IPS DF 6.9 (cell line): ENCODE measurements around the gene DISC1.
"Not testable (repeated sequence)": the region's sequence is repeated elsewhere in the genome, so short reads cannot be mapped to it uniquely, and the experiment has no call there.

Source experiments
- DNase-seq: peaks from one replicate; pipeline ENCODE4 v3.0.0-alpha.2; 2013; ENCODE audit warnings: low read depth, low spot score
- H3K27ac ChIP-seq: one replicate; pipeline ENCODE4 v1.5.1; 2013; ENCODE audit warnings: low read length, control low read depth
- H3K27me3 ChIP-seq: 2 replicates; pipeline ENCODE4 v1.6.1; 2013; ENCODE audit warnings: mild to moderate bottlenecking, low read length; ENCODE audit not compliant: control insufficient read depth, insufficient read depth
- H3K36me3 ChIP-seq: 2 replicates; pipeline ENCODE4 v1.6.1; 2013; ENCODE audit warnings: low read length; ENCODE audit not compliant: control insufficient read depth, insufficient read depth
- H3K4me1 ChIP-seq: 2 replicates; pipeline ENCODE4 v1.6.1; 2013; ENCODE audit warnings: low read length; ENCODE audit not compliant: control insufficient read depth, insufficient read depth
- H3K4me3 ChIP-seq: 2 replicates; pipeline ENCODE4 v1.5.1; 2013; ENCODE audit warnings: mild to moderate bottlenecking, low read length
- H3K9me3 ChIP-seq: 2 replicates; pipeline ENCODE4 v1.6.1; 2013; ENCODE audit warnings: low read length, inconsistent platforms; ENCODE audit not compliant: control insufficient read depth, insufficient read depth
- WGBS: extraction: QIAGEN DNeasy Blood & Tissue Kit; methylation state at CpG from one replicate; pipeline ENCODE4 v1.1.7; 2013; ENCODE audit warnings: mixed read lengths, missing lambda C conversion rate; ENCODE audit not compliant: insufficient read length, insufficient coverage; 5-methylcytosine and 5-hydroxymethylcytosine counted together

Gene DISC1

GRCh38 chr1:231964241-231964640 is 337.7 kb downstream of the DISC1 start:
- Histone ChIP-seq H3K4me1 (no peaks in the 10 kb centered on the region), H3K27ac (no peak overlapping the region), H3K36me3 (no peaks in the 10 kb centered on the region), H3K9me3 (no peaks in the 10 kb centered on the region), H3K4me3 (no peak overlapping the region), H3K27me3 (no peaks in the 10 kb centered on the region)
- no CpG with 5 or more reads among the region's 2 CpGs for WGBS
- no peak for DNase-seq

GRCh38 chr1:231964961-231965360 is 338.4 kb downstream of the DISC1 start:
- Histone ChIP-seq H3K9me3 (no peaks in the 10 kb centered on the region), H3K27ac (no peak overlapping the region), H3K27me3 (no peaks in the 10 kb centered on the region), H3K4me3 (no peak overlapping the region), H3K36me3 (no peaks in the 10 kb centered on the region), H3K4me1 (no peaks in the 10 kb centered on the region)
- no peak for DNase-seq

- no peak overlapping the region for H3K27ac ChIP-seq
Observed at GRCh38 chr1:231965615-231966014, 339.0 kb downstream of the DISC1 start.

GRCh38 chr1:231966983-231967382 is 340.4 kb downstream of the DISC1 start:
- no peak overlapping the region for H3K4me3 ChIP-seq
- WGBS = no CpG with 5 or more reads among the region's 2 CpGs
- no peaks in the 10 kb centered on the region for H3K4me1 ChIP-seq
- no peak for DNase-seq
- H3K27ac ChIP-seq = no peak overlapping the region
- no peaks in the 10 kb centered on the region for H3K9me3 ChIP-seq
- no peaks in the 10 kb centered on the region for H3K36me3 ChIP-seq
- H3K27me3 ChIP-seq = no peaks in the 10 kb centered on the region

More at GRCh38 chr1:231965615-231966014, 339.0 kb downstream of the DISC1 start:
- H3K4me3 ChIP-seq = no peak overlapping the region
- no peaks in the 10 kb centered on the region for H3K4me1 ChIP-seq
- H3K27me3 ChIP-seq = no peaks in the 10 kb centered on the region
- no CpG with 5 or more reads among the region's 2 CpGs for WGBS
- no peaks in the 10 kb centered on the region for H3K36me3 ChIP-seq
- H3K9me3 ChIP-seq = no peaks in the 10 kb centered on the region
- DNase-seq = no peak

GRCh38 chr1:231969076-231969475 is 342.5 kb downstream of the DISC1 start:
- Histone ChIP-seq H3K4me3 (no peak overlapping the region), H3K9me3 (no peaks in the 10 kb centered on the region), H3K36me3 (no peaks in the 10 kb centered on the region), H3K27ac (no peak overlapping the region), H3K4me1 (no peaks in the 10 kb centered on the region), H3K27me3 (no peaks in the 10 kb centered on the region)
- no CpG with 5 or more reads among the region's 1 CpG for WGBS
- DNase-seq = no peak

GRCh38 chr1:231969761-231970160 is 343.2 kb downstream of the DISC1 start:
- WGBS = no CpG with 5 or more reads among the region's 5 CpGs
- H3K4me1 ChIP-seq, H3K4me3 ChIP-seq, H3K27ac ChIP-seq, H3K27me3 ChIP-seq, DNase-seq, H3K9me3 ChIP-seq, H3K36me3 ChIP-seq: not testable (repeated sequence)

GRCh38 chr1:231970684-231971083 is 344.1 kb downstream of the DISC1 start:
- Histone ChIP-seq H3K9me3 (no peaks in the 10 kb centered on the region), H3K27me3 (no peaks in the 10 kb centered on the region), H3K4me3 (no peak overlapping the region), H3K27ac (no peak overlapping the region), H3K4me1 (no peaks in the 10 kb centered on the region), H3K36me3 (no peaks in the 10 kb centered on the region)
- no CpG with 5 or more reads among the region's 2 CpGs for WGBS
- no peak for DNase-seq

GRCh38 chr1:231971397-231972110 is 345.0 kb downstream of the DISC1 start:
- Histone ChIP-seq H3K27me3 (no peaks in the 10 kb centered on the region), H3K9me3 (no peaks in the 10 kb centered on the region), H3K4me1 (no peaks in the 10 kb centered on the region), H3K27ac (no peak overlapping the region), H3K4me3 (no peak overlapping the region), H3K36me3 (no peaks in the 10 kb centered on the region)
- DNase-seq = no peak
- no CpG with 5 or more reads among the region's 12 CpGs for WGBS

- H3K27ac ChIP-seq = no peak overlapping the region
- no peaks in the 10 kb centered on the region for H3K9me3 ChIP-seq
- no peaks in the 10 kb centered on the region for H3K27me3 ChIP-seq
- no CpG with 5 or more reads among the region's 1 CpG for WGBS
- no peaks in the 10 kb centered on the region for H3K36me3 ChIP-seq
- no peak for DNase-seq
- no peaks in the 10 kb centered on the region for H3K4me1 ChIP-seq
- no peak overlapping the region for H3K4me3 ChIP-seq
Observed at GRCh38 chr1:231972111-231972445, 345.5 kb downstream of the DISC1 start.

- Histone ChIP-seq H3K36me3 (no peaks in the 10 kb centered on the region), H3K4me1 (no peaks in the 10 kb centered on the region), H3K9me3 (no peaks in the 10 kb centered on the region), H3K27ac (no peak overlapping the region), H3K27me3 (no peaks in the 10 kb centered on the region), H3K4me3 (no peak overlapping the region)
- no CpG with 5 or more reads among the region's 5 CpGs for WGBS
- DNase-seq = no peak
Observed at GRCh38 chr1:231973830-231974229, 347.2 kb downstream of the DISC1 start.

GRCh38 chr1:231976231-231976630 is 349.6 kb downstream of the DISC1 start:
- Histone ChIP-seq H3K4me1 (no peaks in the 10 kb centered on the region), H3K36me3 (no peaks in the 10 kb centered on the region), H3K27me3 (no peaks in the 10 kb centered on the region), H3K4me3 (no peak overlapping the region), H3K9me3 (no peaks in the 10 kb centered on the region), H3K27ac (no peak overlapping the region)
- DNase-seq = no peak
- no CpG with 5 or more reads among the region's 4 CpGs for WGBS
